Activated CD8-positive, alpha-beta memory T cell treated with anti-CD3 and anti-CD28 coated beads for 24 hours (primary cell): ENCODE data around the gene TJP2.
"Not testable (repeated sequence)": the region's sequence is repeated elsewhere in the genome, so short reads cannot be mapped to it uniquely, and the experiment has no call there.

ENCODE experiments used
- DNase-seq: peaks from one replicate; pipeline ENCODE4 v3.0.0-alpha.2; 2020

Gene TJP2

GRCh38 chr9:69297300-69297980 lies 123.4 kb downstream of the TJP2 start:
- DNase-seq = no peak

- DNase-seq = no peak
These were observed 125.2 kb downstream of the TJP2 start for GRCh38 chr9:69299315-69299714.

- no peak for DNase-seq
These were observed 125.7 kb downstream of the TJP2 start for GRCh38 chr9:69299826-69300225.

- DNase-seq = no peak
These were observed 129.3 kb downstream of the TJP2 start for GRCh38 chr9:69303331-69303730.

DNA sequence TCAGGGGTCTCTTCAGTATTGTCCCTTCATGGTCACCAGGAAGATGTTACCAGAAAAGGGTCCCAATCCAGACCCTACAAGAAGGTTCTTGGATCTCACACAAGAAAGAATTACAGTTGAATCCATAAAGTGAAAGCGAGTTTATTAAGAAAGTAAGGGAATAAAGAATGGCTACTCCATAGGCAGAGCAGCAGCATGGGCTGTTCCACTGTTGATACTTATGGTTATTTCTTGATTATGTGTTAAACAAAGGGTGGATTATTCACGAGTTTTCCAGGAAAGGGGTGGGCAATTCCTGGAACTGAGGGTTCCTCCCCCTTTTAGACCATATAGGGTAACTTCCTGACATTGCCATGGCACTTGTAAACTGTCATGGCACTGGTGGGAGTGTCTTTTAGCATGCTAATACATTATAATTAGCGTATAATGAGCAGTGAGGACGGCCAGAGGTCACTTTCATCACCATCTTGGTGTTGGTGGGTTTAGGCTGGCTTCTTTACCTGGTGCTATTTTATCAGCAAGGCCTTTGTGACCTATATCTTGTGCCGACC lies 132.9 kb downstream of the TJP2 start:
- DNase-seq = not testable (repeated sequence)

DNA sequence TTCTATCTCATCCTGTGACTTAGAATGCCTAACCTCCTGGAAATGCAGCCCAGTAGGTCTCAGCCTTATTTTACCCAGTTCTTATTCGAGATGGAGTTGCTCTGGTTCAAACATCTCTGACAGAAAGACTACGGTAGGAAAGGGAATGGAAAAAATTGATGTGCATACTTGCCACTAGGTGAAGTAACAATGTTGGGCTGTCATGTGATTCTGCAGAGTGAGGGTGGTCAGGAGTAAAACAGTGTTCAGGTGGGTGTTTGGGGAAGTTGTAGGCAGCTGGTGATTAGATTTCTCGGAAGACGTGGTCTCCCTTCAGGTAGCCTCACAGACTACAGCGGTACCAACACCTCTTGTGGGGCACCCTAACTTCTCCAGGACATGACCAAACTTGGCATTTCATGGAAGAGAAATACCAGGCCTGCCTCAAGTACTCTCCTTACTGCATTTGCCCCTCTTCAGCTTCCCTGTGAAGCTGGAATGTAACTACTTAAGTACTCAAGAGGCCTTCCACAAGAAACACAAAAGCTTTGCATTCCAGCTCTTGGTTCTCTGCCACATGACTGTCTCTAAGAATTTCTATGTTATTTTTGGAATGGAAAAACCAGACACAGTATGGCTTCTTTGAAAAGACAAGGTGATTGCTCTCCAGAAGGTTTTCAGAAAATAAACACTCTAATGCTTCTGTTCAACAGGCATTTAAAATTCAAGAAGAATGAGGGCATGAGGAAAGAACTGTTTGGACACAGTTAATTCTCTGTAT lies 133.5 kb downstream of the TJP2 start:
- no peak for DNase-seq

DNA sequence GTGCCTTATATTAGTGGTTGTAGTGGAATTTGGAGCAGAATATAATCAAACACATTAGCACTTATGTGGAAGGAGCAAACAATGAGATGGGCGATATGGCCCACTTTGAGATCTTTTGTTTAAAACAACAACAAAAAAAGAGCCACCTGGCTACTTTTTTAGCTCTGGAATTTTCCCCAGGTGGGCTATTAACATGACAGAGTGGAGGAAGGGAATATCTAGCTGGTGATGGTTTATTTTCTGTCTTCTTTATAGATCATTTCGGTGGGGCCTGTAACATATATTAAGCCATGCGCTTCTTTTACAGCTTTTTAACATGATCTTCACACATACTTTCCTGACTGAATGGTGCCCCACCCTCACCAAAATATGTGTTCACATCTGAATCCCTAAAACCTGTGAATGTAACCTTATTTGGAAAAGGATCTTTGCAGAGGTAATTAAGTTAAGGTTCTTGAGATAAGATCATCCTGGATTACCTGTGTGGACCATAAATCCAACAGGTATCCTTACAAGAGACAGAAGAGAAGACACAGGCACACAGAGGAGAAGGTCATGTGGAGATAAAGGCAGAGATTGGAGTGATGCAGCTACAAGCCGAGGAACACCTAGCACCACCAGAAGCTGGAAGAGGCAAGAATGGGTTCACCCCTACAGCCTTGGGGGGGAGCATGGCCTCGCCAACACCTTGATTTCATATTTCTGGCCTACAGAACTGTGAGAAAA lies 134.3 kb downstream of the TJP2 start:
- no peak for DNase-seq

- no peak for DNase-seq
These were observed 139.1 kb downstream of the TJP2 start for GRCh38 chr9:69313175-69313574.

DNA sequence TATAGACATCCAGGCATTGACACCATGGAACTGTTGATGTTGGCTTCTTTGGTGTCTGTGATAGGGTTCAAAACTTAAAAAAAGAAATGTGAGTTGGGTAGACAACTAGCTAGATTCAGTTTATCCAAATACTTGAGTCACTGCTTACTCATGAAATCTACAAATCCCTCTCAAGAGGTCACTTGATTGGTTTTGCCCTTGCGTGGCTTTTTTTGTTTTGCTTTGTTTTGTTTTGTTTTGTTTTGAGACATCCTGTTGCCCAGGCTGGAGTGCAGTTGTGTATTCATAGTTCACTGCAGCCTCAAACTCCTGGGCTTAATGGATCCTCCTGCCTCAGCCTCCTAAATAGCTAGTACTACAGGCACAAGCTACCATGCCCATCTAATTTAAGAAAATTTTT lies 140.5 kb downstream of the TJP2 start:
- no peak for DNase-seq

DNA sequence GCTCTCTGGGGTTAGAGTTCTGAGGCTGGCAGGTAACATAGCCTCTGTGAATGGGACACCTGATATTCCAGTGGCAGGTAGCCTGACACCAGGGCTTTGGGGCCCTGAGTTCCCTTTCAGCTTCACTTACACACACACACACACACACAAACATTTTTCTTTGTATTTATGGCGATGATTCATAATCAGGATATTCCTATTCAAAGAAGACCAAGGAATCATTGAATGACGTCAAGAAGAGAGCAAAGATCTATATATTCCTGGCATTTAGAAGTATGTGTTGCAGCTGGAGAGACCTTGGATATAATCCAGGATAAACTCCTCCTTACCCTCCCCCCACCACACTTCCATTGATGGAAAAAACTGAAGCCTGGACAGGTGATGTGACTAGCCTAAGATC lies 143.0 kb downstream of the TJP2 start:
- no peak for DNase-seq

DNA sequence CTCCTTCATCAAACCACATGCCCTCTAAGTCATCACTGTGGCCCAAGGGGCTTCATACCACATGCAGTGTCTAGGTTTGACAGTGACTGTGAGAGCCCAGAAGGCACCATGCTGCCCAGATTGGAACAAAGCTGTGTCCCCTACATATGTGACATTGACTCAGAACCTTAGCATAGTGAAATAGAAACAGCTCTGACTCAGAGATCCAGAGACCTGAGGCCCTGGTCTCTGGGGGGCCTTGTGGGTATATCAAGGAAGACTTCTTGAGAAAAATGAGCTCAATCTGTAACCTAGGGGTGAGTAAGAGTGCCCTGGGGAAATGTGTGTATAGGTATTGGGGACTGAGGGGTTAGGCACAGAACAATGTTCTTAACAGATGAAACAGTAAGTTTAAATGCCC lies 143.8 kb downstream of the TJP2 start:
- no peak for DNase-seq

GRCh38 chr9:69319324-69320025 lies 145.4 kb downstream of the TJP2 start:
- no peak for DNase-seq

DNA sequence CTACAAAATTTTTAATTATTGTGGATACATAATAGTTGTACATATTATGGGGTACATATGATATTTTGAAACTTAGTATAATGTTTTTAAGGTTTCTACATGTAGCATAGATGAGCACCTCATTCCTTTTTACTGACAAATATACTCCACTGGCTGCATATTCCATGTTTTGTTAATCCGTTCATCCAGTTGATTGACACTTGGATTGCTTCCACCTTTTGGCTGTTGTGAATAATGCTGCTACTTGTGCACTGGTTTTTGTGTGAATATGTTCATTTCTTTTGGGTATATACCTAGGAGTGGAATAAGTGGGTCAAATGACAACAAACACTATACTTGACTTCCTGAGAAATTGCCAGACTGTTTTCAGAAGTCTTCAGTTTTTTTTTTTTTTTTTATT lies 148.2 kb downstream of the TJP2 start:
- DNase-seq = no peak

DNA sequence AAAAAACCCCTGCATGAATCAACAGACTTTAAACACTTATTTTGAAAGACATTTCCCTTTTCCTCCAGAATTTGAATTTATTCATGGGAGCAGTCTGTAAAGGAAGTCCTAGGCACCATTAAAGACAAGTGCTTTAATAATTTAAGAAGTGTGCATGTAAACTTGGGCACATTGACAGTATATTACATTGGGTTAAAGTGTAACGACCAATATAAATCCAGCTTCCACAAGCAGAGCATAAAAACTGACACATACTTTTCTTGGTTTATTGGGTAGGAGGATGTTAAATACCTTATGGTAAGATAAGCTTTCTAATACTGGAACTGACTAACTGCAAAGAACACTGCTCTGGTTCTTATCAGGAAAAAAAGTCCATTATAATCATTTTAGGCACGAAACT lies 149.8 kb downstream of the TJP2 start:
- no peak for DNase-seq
